HepG2 (cell line): Measurements from ENCODE around the gene GBP2. TPM values are rescaled to one million over a fixed set of nuclear protein-coding genes. Genes with fewer than 3 reads are reported as not detected.

Experiments
- ATM ChIP-seq: fragments of 450-650 bp; IDR thresholded peaks from 2 replicates; pipeline ENCODE4 v1.7.1; 2017; ENCODE audit warnings: mild to moderate bottlenecking, borderline replicate concordance
- CTCF ChIP-seq: sonication (generic); formaldehyde crosslinking; IDR thresholded peaks from 2 replicates; pipeline ENCODE4 v1.5.0; 2020; ENCODE audit warnings: mild to moderate bottlenecking, missing genetic modification reagents, moderate library complexity
- FIP1L1 ChIP-seq: fragments of 200-400 bp; formaldehyde crosslinking; IDR thresholded peaks from 2 replicates; pipeline ENCODE4 v1.6.1; 2018; ENCODE audit warnings: low read depth, mild to moderate bottlenecking, low read length, moderate library complexity, borderline replicate concordance; ENCODE audit not compliant: insufficient read depth
- NFAT5 ChIP-seq: sonication (generic); formaldehyde crosslinking; IDR thresholded peaks from 2 replicates; pipeline ENCODE4 v1.4.0; 2020; ENCODE audit warnings: missing genetic modification reagents
- ZNF263 ChIP-seq: sonication (generic); formaldehyde crosslinking; IDR thresholded peaks from 2 replicates; pipeline ENCODE4 v1.4.0; 2020; ENCODE audit warnings: missing genetic modification reagents
- ZNF768 ChIP-seq: sonication (generic); formaldehyde crosslinking; IDR thresholded peaks from 2 replicates; pipeline ENCODE4 v1.4.0; 2020; ENCODE audit warnings: missing genetic modification reagents
- ZSCAN5A ChIP-seq: sonication (generic); formaldehyde crosslinking; IDR thresholded peaks from 2 replicates; pipeline ENCODE4 v1.8.0; 2022; ENCODE audit warnings: mild to moderate bottlenecking, missing genetic modification reagents, borderline replicate concordance
- polyA plus RNA-seq, 8 experiments: library from polyadenylated mRNA; depleted of rRNA in 3 of 8; stranded (reverse) in 7 of 8; unstranded in 1 of 8; fragments of >200 nt; fragmentation: Illumina TruSeq in 4 of 8; extraction: Trizol in 4 of 8; gene quantifications; 2 replicates each; pipeline versions ENCODE4 v1.2.1 to v1.2.3, GENCODE V29; 2011 to 2016; ENCODE audit warnings: low read depth in 4 of 8, missing spikeins in 1 of 8, mixed read lengths in 1 of 8; ENCODE audit not compliant: insufficient read depth in 1 of 8
- total RNA-seq, 5 experiments: library from RNA; depleted of rRNA; stranded (reverse); fragments of >200 nt; fragmentation: Illumina TruSeq; extraction: Trizol; gene quantifications; 2 replicates each; pipeline ENCODE4 v1.2.3, GENCODE V29; 2016; ENCODE audit warnings: low read depth in 1 of 5

The GBP2 gene
- total and polyA plus RNA-seq, 2 of the 13 experiments (the other 11 are each of a cell fraction or from before 2014, with no cell fraction given) = 5.1 to 6.2 TPM

- TF ChIP-seq FIP1L1 (no peak), CTCF (CRISPR knock-in tag) (peak; percentile 69), ZSCAN5A (CRISPR knock-in tag) (no peak), ATM (no peak), NFAT5 (no peak), ZNF768 (CRISPR knock-in tag) (no peak), ZNF263 (no peak)
These were observed 23.3 kb upstream of the GBP2 start (continued) for GRCh38 chr1:89149229-89149628.
